HL-60 (cell line): ENCODE measurements around the gene PTPN13.

Experiments
- DNase-seq, 2 experiments: peaks; one replicate each; pipeline ENCODE4 v3.0.0-alpha.2; 2010 to 2020; ENCODE audit warnings: low read depth in 1 of 2, low spot score in 1 of 2
- H3K27ac ChIP-seq: fragments of 250-450 bp; sonication (Bioruptor Pico); replicated peaks from 2 replicates; pipeline ENCODE4 v1.5.1; 2020; ENCODE audit warnings: mild to moderate bottlenecking, moderate library complexity
- H3K27me3 ChIP-seq: fragments of 250-450 bp; sonication (Bioruptor Pico); 2 replicates; pipeline ENCODE4 v1.5.1; 2021; ENCODE audit warnings: mild to moderate bottlenecking, moderate library complexity; ENCODE audit not compliant: insufficient read depth, poor library complexity, severe bottlenecking
- H3K4me3 ChIP-seq: replicated peaks from 2 replicates; pipeline ENCODE4 v1.5.1; 2011; ENCODE audit warnings: mild to moderate bottlenecking, control low read depth, low read length; ENCODE audit not compliant: insufficient read depth
- GABPA ChIP-seq: IDR thresholded peaks from 2 replicates; pipeline ENCODE4 v1.6.1; 2012; ENCODE audit warnings: low read depth
- POLR2AphosphoS5 ChIP-seq: IDR thresholded peaks from 2 replicates; pipeline ENCODE4 v1.6.1; 2012; ENCODE audit warnings: low read depth
- SPI1 ChIP-seq: IDR thresholded peaks from 2 replicates; pipeline ENCODE4 v1.6.1; 2012; ENCODE audit warnings: low read depth, mild to moderate bottlenecking, borderline replicate concordance
- TF ChIP-seq, protein P1 (sequence below): IDR thresholded peaks from 2 replicates; pipeline ENCODE4 v1.6.1; 2012; ENCODE audit warnings: low read depth; ENCODE audit not compliant: insufficient replicate concordance
- TF ChIP-seq, protein P2 (sequence below): IDR thresholded peaks from one replicate; pipeline ENCODE4 v1.5.1; 2011; ENCODE audit warnings: low read length, control low read depth, inconsistent platforms; ENCODE audit not compliant: insufficient read depth

PTPN13 gene

DNA sequence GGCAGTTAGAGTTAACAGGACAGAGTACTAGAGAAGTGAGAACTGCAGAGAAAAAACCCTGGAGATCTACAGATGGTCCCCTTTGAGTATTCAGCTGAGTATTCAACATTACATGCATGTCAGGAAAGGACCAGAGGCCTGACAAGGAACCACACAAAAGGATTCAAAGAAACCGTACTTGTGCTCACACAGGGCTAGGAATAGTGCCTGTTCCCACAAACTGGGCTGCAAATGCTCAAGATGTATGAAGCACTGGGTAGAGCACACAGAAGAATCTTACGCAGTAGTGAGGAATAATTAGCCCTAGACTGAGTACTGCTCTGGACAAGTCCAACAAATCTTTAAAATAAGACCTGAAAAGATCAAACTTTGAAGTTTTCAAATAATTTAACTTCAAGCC lies 17.6 kb downstream of the PTPN13 start:
- H3K4me3 ChIP-seq = no peak overlapping the region
- TF ChIP-seq, protein P1, sequence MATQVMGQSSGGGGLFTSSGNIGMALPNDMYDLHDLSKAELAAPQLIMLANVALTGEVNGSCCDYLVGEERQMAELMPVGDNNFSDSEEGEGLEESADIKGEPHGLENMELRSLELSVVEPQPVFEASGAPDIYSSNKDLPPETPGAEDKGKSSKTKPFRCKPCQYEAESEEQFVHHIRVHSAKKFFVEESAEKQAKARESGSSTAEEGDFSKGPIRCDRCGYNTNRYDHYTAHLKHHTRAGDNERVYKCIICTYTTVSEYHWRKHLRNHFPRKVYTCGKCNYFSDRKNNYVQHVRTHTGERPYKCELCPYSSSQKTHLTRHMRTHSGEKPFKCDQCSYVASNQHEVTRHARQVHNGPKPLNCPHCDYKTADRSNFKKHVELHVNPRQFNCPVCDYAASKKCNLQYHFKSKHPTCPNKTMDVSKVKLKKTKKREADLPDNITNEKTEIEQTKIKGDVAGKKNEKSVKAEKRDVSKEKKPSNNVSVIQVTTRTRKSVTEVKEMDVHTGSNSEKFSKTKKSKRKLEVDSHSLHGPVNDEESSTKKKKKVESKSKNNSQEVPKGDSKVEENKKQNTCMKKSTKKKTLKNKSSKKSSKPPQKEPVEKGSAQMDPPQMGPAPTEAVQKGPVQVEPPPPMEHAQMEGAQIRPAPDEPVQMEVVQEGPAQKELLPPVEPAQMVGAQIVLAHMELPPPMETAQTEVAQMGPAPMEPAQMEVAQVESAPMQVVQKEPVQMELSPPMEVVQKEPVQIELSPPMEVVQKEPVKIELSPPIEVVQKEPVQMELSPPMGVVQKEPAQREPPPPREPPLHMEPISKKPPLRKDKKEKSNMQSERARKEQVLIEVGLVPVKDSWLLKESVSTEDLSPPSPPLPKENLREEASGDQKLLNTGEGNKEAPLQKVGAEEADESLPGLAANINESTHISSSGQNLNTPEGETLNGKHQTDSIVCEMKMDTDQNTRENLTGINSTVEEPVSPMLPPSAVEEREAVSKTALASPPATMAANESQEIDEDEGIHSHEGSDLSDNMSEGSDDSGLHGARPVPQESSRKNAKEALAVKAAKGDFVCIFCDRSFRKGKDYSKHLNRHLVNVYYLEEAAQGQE = no peak
- TF ChIP-seq, protein P2, sequence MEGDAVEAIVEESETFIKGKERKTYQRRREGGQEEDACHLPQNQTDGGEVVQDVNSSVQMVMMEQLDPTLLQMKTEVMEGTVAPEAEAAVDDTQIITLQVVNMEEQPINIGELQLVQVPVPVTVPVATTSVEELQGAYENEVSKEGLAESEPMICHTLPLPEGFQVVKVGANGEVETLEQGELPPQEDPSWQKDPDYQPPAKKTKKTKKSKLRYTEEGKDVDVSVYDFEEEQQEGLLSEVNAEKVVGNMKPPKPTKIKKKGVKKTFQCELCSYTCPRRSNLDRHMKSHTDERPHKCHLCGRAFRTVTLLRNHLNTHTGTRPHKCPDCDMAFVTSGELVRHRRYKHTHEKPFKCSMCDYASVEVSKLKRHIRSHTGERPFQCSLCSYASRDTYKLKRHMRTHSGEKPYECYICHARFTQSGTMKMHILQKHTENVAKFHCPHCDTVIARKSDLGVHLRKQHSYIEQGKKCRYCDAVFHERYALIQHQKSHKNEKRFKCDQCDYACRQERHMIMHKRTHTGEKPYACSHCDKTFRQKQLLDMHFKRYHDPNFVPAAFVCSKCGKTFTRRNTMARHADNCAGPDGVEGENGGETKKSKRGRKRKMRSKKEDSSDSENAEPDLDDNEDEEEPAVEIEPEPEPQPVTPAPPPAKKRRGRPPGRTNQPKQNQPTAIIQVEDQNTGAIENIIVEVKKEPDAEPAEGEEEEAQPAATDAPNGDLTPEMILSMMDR = no peak
- TF ChIP-seq GABPA (no peak), SPI1 (no peak), POLR2AphosphoS5 (no peak)
- no peak for DNase-seq
- peaks cover 2% of the 10 kb centered on the region for H3K27me3 ChIP-seq
- H3K27ac ChIP-seq = no peak overlapping the region

DNA sequence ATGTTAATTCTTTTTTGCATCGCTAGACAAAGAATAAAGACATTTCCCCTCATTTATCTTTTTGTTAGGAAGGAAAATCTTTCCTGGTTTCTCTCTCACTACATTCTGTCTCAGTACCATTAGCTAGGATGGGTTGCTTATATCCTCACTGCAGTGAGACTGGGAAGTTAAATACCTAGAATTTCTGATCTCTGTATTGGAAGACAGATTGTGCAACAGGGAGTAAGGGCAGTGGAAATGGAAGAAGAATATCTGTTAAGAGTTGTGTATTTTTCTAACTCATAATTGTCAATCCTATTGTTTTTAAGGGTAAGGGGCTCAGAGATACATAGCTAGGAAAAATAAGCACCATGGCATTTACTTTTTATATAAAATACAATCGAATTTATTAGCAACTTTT lies 19.6 kb downstream of the PTPN13 start:
- TF ChIP-seq, protein P1 = no peak
- TF ChIP-seq POLR2AphosphoS5 (no peak), SPI1 (no peak), GABPA (no peak)
- TF ChIP-seq, protein P2 = no peak
- DNase-seq = no peak
- H3K4me3 ChIP-seq = no peak overlapping the region
- peaks cover 2% of the 10 kb centered on the region for H3K27me3 ChIP-seq
- no peak overlapping the region for H3K27ac ChIP-seq

DNA sequence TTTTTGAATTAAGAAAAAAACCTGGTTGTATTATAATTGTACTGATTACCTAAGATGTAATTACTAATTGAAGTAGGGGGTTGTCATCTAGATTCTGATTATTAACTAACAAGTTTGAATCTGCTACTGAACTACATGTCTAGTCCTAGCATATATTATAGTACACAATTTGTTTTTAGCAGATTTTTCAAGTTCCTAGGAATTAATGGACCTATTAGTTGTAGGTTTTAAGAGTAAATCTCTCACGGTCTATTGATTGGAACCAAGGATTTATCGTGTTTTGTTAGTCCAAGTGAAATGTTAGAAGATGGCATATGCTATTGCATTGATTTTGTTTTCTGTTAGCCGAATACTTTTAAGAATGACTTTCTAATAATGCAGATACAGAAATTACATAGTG lies 20.8 kb downstream of the PTPN13 start:
- no peak overlapping the region for H3K27ac ChIP-seq
- no peak for TF ChIP-seq POLR2AphosphoS5
- no peak for TF ChIP-seq GABPA
- no peak for TF ChIP-seq SPI1
- TF ChIP-seq, protein P2 = no peak
- TF ChIP-seq, protein P1 = no peak
- H3K4me3 ChIP-seq = no peak overlapping the region
- DNase-seq = no peak
- no peaks in the 10 kb centered on the region for H3K27me3 ChIP-seq
